SW 1271 (cell line): ENCODE measurements around the gene BRMS1L.
"Not testable (repeated sequence)": the region's sequence is repeated elsewhere in the genome, so short reads cannot be mapped to it uniquely, and the experiment has no call there.

Experiments
- DNase-seq, 2 experiments: peaks; one replicate each; lab custom pipeline; 2025; lab: John Stamatoyannopoulos, UW

BRMS1L gene

GRCh38 chr14:35821564-35822411 lies 4.3 kb upstream of the BRMS1L start:
- peak in 1 of 2 experiments; percentile 44 for DNase-seq

- DNase-seq, result no peak
Measured at GRCh38 chr14:35822501-35822900, 3.6 kb upstream of the BRMS1L start.

- not testable (repeated sequence) for DNase-seq
Measured at GRCh38 chr14:35824446-35825165, 1.5 kb upstream of the BRMS1L start.

GRCh38 chr14:35825968-35826217 lies 245 bp upstream of the BRMS1L start:
- DNase-seq, result no peak

GRCh38 chr14:35826952-35827416 lies 846 bp downstream of the BRMS1L start:
- DNase-seq, result no peak

GRCh38 chr14:35827678-35828472 lies 1.7 kb downstream of the BRMS1L start:
- DNase-seq, result no peak

- no peak for DNase-seq
Measured at GRCh38 chr14:35829449-35829848, 3.3 kb downstream of the BRMS1L start.

- DNase-seq, result no peak
Measured at GRCh38 chr14:35835208-35835982, 9.3 kb downstream of the BRMS1L start.

GRCh38 chr14:35841704-35842103 lies 15.6 kb downstream of the BRMS1L start:
- not testable (repeated sequence) for DNase-seq

GRCh38 chr14:35842245-35842644 lies 16.1 kb downstream of the BRMS1L start:
- DNase-seq, result not testable (repeated sequence)

- no peak for DNase-seq
Measured at GRCh38 chr14:35844494-35844893, 18.4 kb downstream of the BRMS1L start.

GRCh38 chr14:35847636-35848035 lies 21.5 kb downstream of the BRMS1L start:
- DNase-seq, result no peak

GRCh38 chr14:35849122-35849521 lies 23.0 kb downstream of the BRMS1L start:
- no peak for DNase-seq

- DNase-seq, result no peak
Measured at GRCh38 chr14:35851823-35852222, 25.7 kb downstream of the BRMS1L start.

GRCh38 chr14:35853225-35853624 lies 27.1 kb downstream of the BRMS1L start:
- no peak for DNase-seq

GRCh38 chr14:35854696-35855270 lies 28.6 kb downstream of the BRMS1L start:
- DNase-seq, result no peak

- DNase-seq, result no peak
Measured at GRCh38 chr14:35855876-35856481, 29.8 kb downstream of the BRMS1L start.

GRCh38 chr14:35858521-35859209 lies 32.5 kb downstream of the BRMS1L start:
- no peak for DNase-seq

- DNase-seq, result no peak
Measured at GRCh38 chr14:35861204-35861868, 35.2 kb downstream of the BRMS1L start.
